ENCODE measurements around the gene LBP.
"Not testable (repeated sequence)": the region's sequence is repeated elsewhere in the genome, so short reads cannot be mapped to it uniquely, and the experiment has no call there.

Gene LBP

DNA sequence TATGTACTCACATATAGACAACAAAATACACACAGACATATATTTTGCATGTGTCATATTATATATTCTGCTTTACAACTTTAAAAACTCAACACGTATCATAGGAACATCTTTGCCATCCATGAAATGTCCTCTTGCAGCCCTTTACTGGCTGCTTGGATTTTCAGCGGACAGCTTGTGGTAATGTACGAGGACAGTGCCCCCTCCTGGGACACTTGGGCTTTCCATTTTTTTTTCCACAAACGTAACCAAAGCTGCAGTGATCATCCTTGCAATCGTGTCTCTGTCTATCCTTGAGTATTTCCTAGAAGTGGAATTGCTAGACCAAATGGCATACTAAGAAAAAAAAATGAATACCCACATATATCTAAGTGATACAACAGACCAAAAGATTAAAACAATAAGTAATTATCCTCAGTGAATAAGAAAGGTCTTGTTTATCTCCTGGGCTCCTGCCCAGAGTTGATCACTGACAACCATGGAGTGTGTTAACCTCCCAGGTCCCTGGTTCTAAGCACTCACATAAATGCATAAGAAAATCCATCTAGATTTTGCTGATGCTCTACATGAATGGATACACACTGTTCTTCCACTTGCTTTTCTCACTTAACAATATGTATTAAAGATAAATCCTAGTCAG is 24.2 kb upstream of the LBP start:
- DNase-seq, result no peak

- no peak for DNase-seq
These were observed 22.1 kb upstream of the LBP start for GRCh38 chr20:38324159-38324558.

- DNase-seq, result no peak
These were observed 21.1 kb upstream of the LBP start for GRCh38 chr20:38325167-38325566.

DNA sequence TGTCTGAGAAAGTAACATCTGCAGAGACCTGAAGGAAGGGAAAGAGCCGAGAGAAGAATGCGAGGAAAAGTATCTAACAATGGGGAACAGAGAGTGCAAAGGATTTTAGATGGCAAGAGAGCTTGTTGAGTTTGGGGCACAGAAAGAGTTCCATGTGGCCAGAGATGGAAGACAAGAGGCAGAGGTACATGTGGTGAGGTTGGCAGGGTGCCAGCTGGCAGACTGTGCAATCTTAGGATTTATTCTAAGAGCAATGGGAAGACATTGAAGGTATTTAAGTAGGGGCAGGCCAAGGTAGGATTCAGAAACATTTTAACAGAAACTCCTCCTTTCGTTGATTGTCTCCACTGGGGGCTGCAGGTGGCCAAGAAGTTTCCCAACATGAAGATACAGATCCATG is 20.4 kb upstream of the LBP start:
- no peak for DNase-seq

GRCh38 chr20:38326309-38326708 is 20.0 kb upstream of the LBP start:
- DNase-seq, result no peak

DNA sequence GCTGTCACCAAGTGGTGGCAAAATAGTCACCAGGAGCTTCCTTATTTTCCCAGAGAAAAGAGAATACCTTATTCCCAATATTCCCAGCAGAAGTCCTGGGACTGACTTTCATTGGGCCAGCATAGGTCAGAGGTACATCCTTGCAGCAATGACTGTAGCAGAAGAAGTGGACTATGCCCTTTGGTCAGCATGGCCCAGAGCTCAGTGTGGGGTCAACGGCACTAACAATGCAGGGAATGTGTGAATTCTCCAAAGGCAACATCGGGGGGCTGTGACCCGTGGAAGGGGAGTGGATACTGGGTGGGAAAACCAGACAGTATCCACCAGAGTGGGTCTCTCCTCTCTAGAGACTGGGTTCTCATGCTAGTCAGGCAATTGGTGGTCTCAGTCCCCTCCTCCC is 15.6 kb upstream of the LBP start:
- no peak for DNase-seq

- no peak for DNase-seq
These were observed 15.0 kb upstream of the LBP start for GRCh38 chr20:38331245-38331644.

GRCh38 chr20:38331814-38332213 is 14.5 kb upstream of the LBP start:
- no peak for DNase-seq

GRCh38 chr20:38334016-38334415 is 12.3 kb upstream of the LBP start:
- DNase-seq, result no peak

- no peak for DNase-seq
These were observed 9.6 kb upstream of the LBP start for GRCh38 chr20:38336726-38337125.

- peak; percentile 37 for DNase-seq
These were observed 8.6 kb upstream of the LBP start for GRCh38 chr20:38337561-38338140.

DNA sequence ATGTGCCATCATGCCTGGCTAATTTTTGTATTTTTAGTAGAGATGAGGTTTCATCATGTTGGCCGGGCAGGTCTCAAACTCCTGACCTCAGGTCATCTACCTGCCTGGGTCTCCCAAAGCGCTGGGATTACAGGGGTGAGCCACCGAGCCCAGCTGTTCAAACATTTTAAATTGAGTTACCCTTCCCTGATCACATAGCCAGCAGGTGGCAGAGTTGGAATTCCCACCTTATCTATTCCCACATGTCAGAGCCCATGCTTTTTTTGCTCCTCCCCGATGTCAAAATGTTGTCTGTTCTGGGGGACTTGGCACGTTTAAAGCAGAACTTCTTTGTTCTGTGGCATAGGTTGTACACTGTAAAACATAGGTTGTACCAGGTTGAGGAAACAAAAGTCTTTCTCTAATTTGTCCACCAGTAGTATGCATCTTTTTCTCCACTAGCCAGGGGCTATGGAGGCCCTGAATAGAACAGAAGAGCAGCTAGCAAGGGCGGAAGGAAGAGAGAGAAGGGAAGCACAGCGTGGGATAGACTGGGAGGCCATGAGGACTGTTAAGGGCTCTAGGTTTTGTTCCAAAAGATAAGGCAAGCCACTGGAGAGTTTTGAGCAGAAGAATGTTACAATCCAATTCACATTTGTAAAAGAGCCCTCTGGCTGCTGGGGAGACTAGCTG is 7.3 kb upstream of the LBP start:
- peak; percentile 53 for DNase-seq

- not testable (repeated sequence) for DNase-seq
These were observed 6.8 kb upstream of the LBP start for GRCh38 chr20:38339521-38339896.

DNA sequence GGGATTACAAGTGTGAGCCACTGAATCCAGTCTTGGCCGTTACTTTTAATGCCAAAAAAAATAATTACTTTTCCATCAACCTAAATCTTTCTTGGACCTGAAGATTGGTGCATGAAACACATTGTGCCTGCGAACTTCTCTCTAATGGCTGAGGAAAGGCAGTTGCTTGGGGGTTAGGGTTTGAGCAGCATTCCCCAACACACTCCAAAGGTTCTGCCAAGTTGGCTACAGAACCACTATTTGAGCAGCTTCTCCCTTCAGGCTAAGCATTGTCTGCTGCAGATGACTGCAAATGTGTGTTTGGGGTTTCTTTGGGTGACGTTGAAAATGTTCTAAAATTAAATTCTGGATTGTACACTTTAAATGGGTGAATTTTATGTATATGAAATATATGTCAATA is 6.3 kb upstream of the LBP start:
- no peak for DNase-seq

GRCh38 chr20:38340693-38341092 is 5.6 kb upstream of the LBP start:
- DNase-seq, result no peak

- no peak for DNase-seq
These were observed 4.1 kb upstream of the LBP start for GRCh38 chr20:38342216-38342615.

DNA sequence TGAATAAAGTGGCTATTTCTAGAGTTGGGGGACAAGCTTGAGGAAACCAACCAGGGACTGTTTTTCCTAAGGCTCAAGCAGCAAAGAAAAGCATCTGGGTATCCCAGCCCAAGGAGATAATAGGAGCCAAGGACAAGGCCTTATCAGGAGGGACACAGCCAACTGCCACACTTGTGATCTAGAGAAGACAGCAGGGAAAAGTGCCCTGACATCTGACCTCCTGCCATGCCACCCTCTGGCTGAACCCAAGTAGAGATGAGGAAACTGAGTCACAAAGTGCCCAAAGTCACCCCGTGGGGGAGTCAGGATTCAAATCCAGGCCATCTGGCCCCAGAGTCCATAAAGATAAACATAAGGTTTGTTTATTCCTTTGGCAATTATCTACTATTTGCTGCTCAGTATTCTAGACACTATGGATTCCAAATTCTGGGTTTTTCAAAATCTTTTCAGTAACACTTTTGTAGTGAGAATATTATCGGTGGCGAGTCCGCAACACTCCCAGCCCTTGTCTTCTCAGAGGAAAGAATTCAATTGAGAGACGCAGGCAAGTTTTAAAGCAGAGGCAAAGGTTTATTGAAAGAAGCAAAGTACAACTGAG is 3.5 kb upstream of the LBP start:
- no peak for DNase-seq

DNA sequence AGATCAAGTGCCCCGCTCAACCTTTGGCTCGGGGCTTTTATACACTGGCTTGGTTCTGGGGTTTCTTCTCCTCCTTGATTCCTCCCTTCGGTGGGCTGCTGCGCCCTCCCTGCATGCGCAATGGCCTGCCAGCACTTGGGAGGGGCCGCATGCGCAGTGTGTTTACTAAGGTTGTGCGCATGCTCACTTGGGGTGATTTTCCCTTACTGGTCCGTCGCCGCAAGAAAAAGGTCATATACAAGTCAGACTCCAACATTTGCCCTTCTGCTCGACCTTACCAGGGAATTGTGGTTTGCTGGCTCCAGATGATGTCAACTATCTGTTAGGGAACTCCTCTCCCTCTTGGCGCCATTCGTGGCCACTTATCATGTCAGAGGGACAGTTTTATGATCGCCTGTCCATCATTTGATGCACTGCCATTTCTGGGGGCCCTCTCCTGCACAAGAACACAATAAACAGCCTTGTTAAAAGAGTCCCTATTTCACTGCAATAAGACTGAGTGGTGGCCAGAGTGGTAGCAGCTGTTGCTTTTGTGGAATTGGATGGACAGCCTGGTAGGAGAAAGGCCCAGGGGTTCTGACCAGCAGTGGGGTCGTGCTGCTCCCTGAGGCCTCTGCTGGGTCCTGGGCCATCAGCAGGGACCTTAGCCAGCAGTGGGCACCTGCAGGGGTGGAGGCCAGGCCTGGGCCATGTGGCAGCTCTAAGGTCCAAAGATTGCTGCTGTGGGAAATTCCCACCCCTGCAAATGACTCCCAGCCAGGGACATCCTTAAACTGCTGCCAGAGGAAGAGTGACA is 2.8 kb upstream of the LBP start:
- no peak for DNase-seq

DNA sequence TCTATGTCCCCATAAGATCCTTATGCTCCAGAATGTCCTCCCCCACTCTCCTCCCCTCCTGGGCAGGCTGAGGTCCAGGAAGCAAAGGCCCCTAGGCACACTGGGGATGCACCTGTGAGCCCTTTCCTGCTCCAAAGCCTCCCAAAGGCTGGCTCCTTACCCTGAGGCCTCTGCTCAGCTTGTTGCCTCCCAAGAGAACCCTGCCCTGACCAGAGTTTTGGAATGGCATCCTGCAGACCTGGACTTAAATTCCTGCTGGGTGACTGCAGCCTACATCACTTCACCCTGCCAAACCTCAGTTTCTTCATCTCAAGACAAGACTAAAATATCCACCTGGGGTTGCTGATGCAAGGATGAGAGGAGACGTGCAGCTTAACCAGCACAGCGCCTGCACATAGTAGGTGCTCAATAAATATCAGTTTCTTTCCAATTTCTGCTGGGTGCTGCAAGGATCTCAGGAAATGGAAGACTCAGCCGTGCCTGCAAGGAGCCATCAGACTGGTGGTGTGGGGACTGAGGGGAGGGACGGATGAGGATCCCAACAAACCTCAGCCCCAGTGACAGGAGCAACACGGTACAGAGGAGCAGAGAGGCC is 2.1 kb upstream of the LBP start:
- DNase-seq, result no peak

DNA sequence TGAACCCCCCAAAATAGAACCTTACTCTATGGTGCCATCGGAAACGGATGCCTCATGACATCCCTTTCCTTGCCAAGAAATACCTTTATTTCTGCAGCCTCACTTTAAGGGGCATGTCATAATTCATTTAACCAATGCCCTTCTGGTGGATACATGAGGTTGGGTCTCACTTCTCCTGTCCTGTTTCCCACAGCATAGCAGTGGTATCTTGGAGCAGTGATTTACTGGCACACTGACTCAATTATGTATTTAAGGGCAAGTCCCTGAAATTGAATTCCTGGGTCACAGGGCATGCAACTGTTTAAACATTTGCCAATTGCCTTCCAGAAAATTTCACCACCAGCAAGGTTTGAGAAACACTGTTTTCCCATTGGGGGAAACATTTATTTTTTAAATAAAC is 639 bp upstream of the LBP start:
- no peak for DNase-seq

DNA sequence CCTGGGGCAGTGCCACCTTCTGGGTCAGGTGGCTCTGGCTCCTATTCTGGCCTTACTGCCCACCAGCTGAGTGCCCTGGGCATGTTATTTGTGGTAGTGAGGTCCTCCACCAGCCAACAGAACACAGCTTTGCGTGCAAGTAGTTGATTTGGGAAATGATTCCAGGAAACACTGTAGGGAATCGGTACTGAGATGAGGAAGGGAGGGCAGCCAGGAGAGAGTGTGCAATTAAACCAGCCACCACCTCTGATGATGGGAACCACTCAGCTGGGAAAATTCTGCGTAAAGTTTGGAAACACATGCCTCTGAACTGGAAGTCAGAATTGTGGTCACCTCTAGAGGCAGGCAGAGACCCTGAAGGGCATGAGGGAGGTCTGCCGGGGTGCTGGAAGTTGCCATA is 459 bp downstream of the LBP start:
- DNase-seq, result no peak

DNA sequence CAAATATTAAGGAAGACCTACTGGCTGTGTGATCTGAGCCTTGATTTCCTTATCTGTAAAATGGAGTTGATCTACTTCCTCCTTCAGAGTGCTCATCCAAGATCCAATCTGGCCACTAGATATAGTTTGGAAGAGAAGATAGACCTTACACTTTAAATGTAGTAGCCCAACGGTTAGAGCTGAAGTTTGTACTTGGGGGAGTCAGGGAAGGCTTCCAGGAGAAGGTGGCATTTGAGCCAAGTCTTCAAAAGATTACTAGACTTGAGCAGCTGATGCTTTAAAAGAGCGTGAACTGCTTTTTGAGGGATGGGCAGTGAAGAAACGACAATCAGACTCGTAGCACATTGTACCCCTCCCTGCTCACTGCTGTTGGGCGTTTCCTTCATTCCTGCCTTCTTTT is 3.6 kb downstream of the LBP start:
- no peak for DNase-seq
